DOHH2 (cell line): ENCODE data around the gene DCAF17.

Experiments used
- H3F3A ChIP-seq: fragments of 200-600 bp; sonication (generic), shearing (Covaris generic); 2 replicates; pipeline ENCODE4 v1.6.0; 2016; ENCODE audit warnings: antibody characterized with exemption, mild to moderate bottlenecking; ENCODE audit not compliant: control insufficient read depth, insufficient read depth
- H3K27ac ChIP-seq: fragments of 200-600 bp; sonication (generic); 2 replicates; pipeline ENCODE4 v1.5.1; 2014; ENCODE audit warnings: low read depth, mild to moderate bottlenecking, low read length, moderate library complexity
- H3K27me3 ChIP-seq: fragments of 200-600 bp; sonication (generic); 2 replicates; pipeline ENCODE4 v1.6.1; 2014; ENCODE audit warnings: mild to moderate bottlenecking, low read length, mixed read lengths; ENCODE audit not compliant: control insufficient read depth
- H3K36me3 ChIP-seq: fragments of 200-600 bp; sonication (generic); 2 replicates; pipeline ENCODE4 v1.6.1; 2014; ENCODE audit warnings: mild to moderate bottlenecking, low read length, moderate library complexity, mixed read lengths; ENCODE audit not compliant: control insufficient read depth
- H3K4me1 ChIP-seq: fragments of 200-600 bp; sonication (generic); 2 replicates; pipeline ENCODE4 v1.6.1; 2014; ENCODE audit warnings: mild to moderate bottlenecking, low read length, mixed read lengths; ENCODE audit not compliant: control insufficient read depth
- H3K4me2 ChIP-seq: fragments of 200-600 bp; sonication (generic); 2 replicates; pipeline ENCODE4 v1.6.0; 2014; ENCODE audit warnings: mild to moderate bottlenecking, low read length, moderate library complexity
- H3K4me3 ChIP-seq: fragments of 200-600 bp; sonication (generic); 2 replicates; pipeline ENCODE4 v1.5.1; 2014; ENCODE audit warnings: mild to moderate bottlenecking, low read length, mixed read lengths
- H3K79me2 ChIP-seq: fragments of 200-600 bp; sonication (generic); 2 replicates; pipeline ENCODE4 v1.6.1; 2014; ENCODE audit warnings: mild to moderate bottlenecking, low read length, mixed read lengths; ENCODE audit not compliant: control insufficient read depth
- H3K9me2 ChIP-seq: fragments of 200-600 bp; sonication (generic); replicated peaks from 2 replicates; pipeline ENCODE4 v1.6.1; 2014; ENCODE audit warnings: mild to moderate bottlenecking, low read length, mixed read lengths; ENCODE audit not compliant: control insufficient read depth
- H3K9me3 ChIP-seq: fragments of 200-600 bp; sonication (generic); 2 replicates; pipeline ENCODE4 v1.6.1; 2014; ENCODE audit warnings: antibody characterized with exemption, low read length, mixed read lengths; ENCODE audit not compliant: control insufficient read depth, insufficient read depth
- H4K20me1 ChIP-seq: fragments of 200-600 bp; sonication (generic); 2 replicates; pipeline ENCODE4 v1.6.0; 2014; ENCODE audit warnings: low read depth, mild to moderate bottlenecking, antibody characterized with exemption, low read length, moderate library complexity; ENCODE audit not compliant: control insufficient read depth, insufficient read depth
- CTCF ChIP-seq: fragments of 200-600 bp; sonication (generic); IDR thresholded peaks from one replicate; pipeline ENCODE4 v1.5.1; 2014; ENCODE audit warnings: antibody characterized with exemption, mild to moderate bottlenecking, low read depth, low read length; ENCODE audit not compliant: poor library complexity, severe bottlenecking
- EZH2phosphoT487 ChIP-seq: fragments of 200-600 bp; sonication (generic); IDR thresholded peaks from 2 replicates; pipeline ENCODE4 v1.6.1; 2017; ENCODE audit warnings: borderline replicate concordance, mild to moderate bottlenecking, antibody characterized with exemption, low read length, moderate library complexity, mixed read lengths

DCAF17 gene

GRCh38 chr2:171441470-171441869 is 7.4 kb downstream of the DCAF17 start:
- no peak overlapping the region for H3K4me3 ChIP-seq
- H3K4me1 ChIP-seq: no peaks in the 10 kb centered on the region
- peaks cover 33% of the 10 kb centered on the region for H3K79me2 ChIP-seq
- no peak overlapping the region for H3K27ac ChIP-seq
- H4K20me1 ChIP-seq: no peaks in the 10 kb centered on the region
- H3K4me2 ChIP-seq: no peak overlapping the region
- no peaks in the 10 kb centered on the region for H3F3A ChIP-seq
- no peaks in the 10 kb centered on the region for H3K9me3 ChIP-seq
- peaks cover 78% of the 10 kb centered on the region for H3K36me3 ChIP-seq
- no peaks in the 10 kb centered on the region for H3K9me2 ChIP-seq
- H3K27me3 ChIP-seq: no peaks in the 10 kb centered on the region
- TF ChIP-seq EZH2phosphoT487 (no peak), CTCF (no peak)

GRCh38 chr2:171447675-171448074 is 13.6 kb downstream of the DCAF17 start:
- H3K4me1 ChIP-seq: no peaks in the 10 kb centered on the region
- H3F3A ChIP-seq: no peaks in the 10 kb centered on the region
- peaks cover 65% of the 10 kb centered on the region for H3K36me3 ChIP-seq
- no peak overlapping the region for H3K4me2 ChIP-seq
- no peak for TF ChIP-seq CTCF
- no peak for TF ChIP-seq EZH2phosphoT487
- no peaks in the 10 kb centered on the region for H3K79me2 ChIP-seq
- no peaks in the 10 kb centered on the region for H4K20me1 ChIP-seq
- no peaks in the 10 kb centered on the region for H3K27me3 ChIP-seq
- no peaks in the 10 kb centered on the region for H3K9me2 ChIP-seq
- no peak overlapping the region for H3K27ac ChIP-seq
- no peaks in the 10 kb centered on the region for H3K9me3 ChIP-seq
- no peak overlapping the region for H3K4me3 ChIP-seq

GRCh38 chr2:171451074-171451473 is 17.0 kb downstream of the DCAF17 start:
- TF ChIP-seq EZH2phosphoT487: no peak
- TF ChIP-seq CTCF: no peak
- no peaks in the 10 kb centered on the region for H4K20me1 ChIP-seq
- H3K4me2 ChIP-seq: no peak overlapping the region
- no peaks in the 10 kb centered on the region for H3K9me3 ChIP-seq
- no peaks in the 10 kb centered on the region for H3F3A ChIP-seq
- H3K27me3 ChIP-seq: no peaks in the 10 kb centered on the region
- H3K27ac ChIP-seq: no peak overlapping the region
- H3K4me3 ChIP-seq: no peak overlapping the region
- H3K9me2 ChIP-seq: no peaks in the 10 kb centered on the region
- peaks cover 67% of the 10 kb centered on the region for H3K36me3 ChIP-seq
- 0 out of 2 replicates have a peak, but pooled peaks cover 3% of the 10 kb centered on the region for H3K79me2 ChIP-seq
- no peaks in the 10 kb centered on the region for H3K4me1 ChIP-seq

GRCh38 chr2:171452773-171453172 is 18.7 kb downstream of the DCAF17 start:
- 0 out of 2 replicates have a peak, but pooled peaks cover 4% of the 10 kb centered on the region for H3K9me3 ChIP-seq
- no peak overlapping the region for H3K27ac ChIP-seq
- H3K27me3 ChIP-seq: no peaks in the 10 kb centered on the region
- TF ChIP-seq CTCF (no peak), EZH2phosphoT487 (no peak)
- peaks cover 76% of the 10 kb centered on the region for H3K36me3 ChIP-seq
- no peaks in the 10 kb centered on the region for H3K4me1 ChIP-seq
- H3K4me3 ChIP-seq: no peak overlapping the region
- H4K20me1 ChIP-seq: no peaks in the 10 kb centered on the region
- no peaks in the 10 kb centered on the region for H3K9me2 ChIP-seq
- H3F3A ChIP-seq: no peaks in the 10 kb centered on the region
- H3K79me2 ChIP-seq: peaks cover 3% of the 10 kb centered on the region; the same call in 1 of the 2 replicates
- H3K4me2 ChIP-seq: no peak overlapping the region
